Measurements from ENCODE around the gene KCNQ5. TPM values are rescaled to one million over a fixed set of nuclear protein-coding genes. Genes with fewer than 3 reads are reported as not detected.

The KCNQ5 gene
- total RNA-seq, 1 experiment from 2014 or later, result 7.8 TPM

- no peaks in the 10 kb centered on the region for H3K27me3 ChIP-seq
- H3K36me3 ChIP-seq, result no peaks in the 10 kb centered on the region
- no peak for DNase-seq
Measured at GRCh38 chr6:72653026-72653425, 31.2 kb downstream of the KCNQ5 start.

DNA sequence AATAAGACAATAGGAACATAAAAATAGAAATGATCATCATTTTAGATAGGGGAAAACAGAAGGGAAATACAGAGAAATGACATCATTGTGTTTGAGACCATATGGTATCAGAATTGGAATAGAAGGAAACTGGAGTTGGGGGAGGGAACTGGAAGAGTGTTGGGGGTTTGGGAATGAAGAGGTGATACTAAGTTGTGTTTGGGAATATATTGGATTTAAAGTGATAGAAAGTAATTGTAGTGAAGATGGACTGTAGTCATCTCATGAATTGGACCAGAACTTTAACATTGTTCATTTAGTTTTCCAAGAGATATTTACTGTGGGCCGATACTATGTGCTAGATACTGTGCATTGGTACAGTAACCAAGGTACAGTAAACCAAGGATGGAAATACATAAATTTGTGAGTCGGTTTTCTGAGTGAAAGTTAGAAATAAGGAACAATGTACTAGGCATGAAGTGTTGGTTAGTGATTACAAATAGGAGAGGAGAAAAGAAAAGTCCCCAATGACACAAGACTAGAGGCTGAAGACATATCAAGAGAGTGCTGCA is 32.3 kb downstream of the KCNQ5 start:
- Histone ChIP-seq H3K9me3 (no peaks in the 10 kb centered on the region), H3K36me3 (no peaks in the 10 kb centered on the region), H3K27me3 (no peaks in the 10 kb centered on the region), H3K4me3 (no peak overlapping the region)
- DNase-seq, result no peak

More at GRCh38 chr6:72653026-72653425, 31.2 kb downstream of the KCNQ5 start:
- H3K4me3 ChIP-seq, result no peak overlapping the region
- H3K9me3 ChIP-seq, result no peaks in the 10 kb centered on the region

- no peak for DNase-seq
- Histone ChIP-seq H3K36me3 (no peaks in the 10 kb centered on the region), H3K4me3 (no peak overlapping the region), H3K27me3 (no peaks in the 10 kb centered on the region), H3K9me3 (no peaks in the 10 kb centered on the region)
Measured at GRCh38 chr6:72657407-72658197, 35.7 kb downstream of the KCNQ5 start.

GRCh38 chr6:72659754-72660153 is 37.9 kb downstream of the KCNQ5 start:
- no peaks in the 10 kb centered on the region for H3K27me3 ChIP-seq
- no peak for DNase-seq
- H3K36me3 ChIP-seq, result no peaks in the 10 kb centered on the region
- no peak overlapping the region for H3K4me3 ChIP-seq
- no peaks in the 10 kb centered on the region for H3K9me3 ChIP-seq

DNA sequence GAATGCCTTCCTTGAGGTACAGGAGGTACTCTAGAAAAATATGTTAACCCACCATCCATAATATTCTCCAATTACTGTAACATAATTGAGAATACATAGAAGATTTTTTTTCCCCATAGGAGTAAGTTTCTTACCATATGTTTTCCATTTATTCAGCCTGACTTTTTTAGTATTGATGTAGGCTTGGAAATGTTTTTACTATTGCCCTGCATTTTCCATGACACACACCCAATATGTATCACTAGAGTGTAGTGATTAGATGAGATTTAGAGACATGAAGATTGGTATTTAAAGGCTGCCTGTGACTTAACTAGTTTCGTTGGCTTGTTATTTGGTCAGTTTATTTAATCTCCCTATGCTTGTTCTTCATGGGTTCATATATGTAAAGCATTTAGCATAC is 39.5 kb downstream of the KCNQ5 start:
- Histone ChIP-seq H3K27me3 (no peaks in the 10 kb centered on the region), H3K9me3 (no peaks in the 10 kb centered on the region), H3K36me3 (no peaks in the 10 kb centered on the region), H3K4me3 (no peak overlapping the region)
- DNase-seq, result no peak

GRCh38 chr6:72665599-72665998 is 43.7 kb downstream of the KCNQ5 start:
- no peak for DNase-seq
- Histone ChIP-seq H3K27me3 (no peaks in the 10 kb centered on the region), H3K4me3 (no peak overlapping the region)

GRCh38 chr6:72669324-72669723 is 47.5 kb downstream of the KCNQ5 start:
- DNase-seq, result no peak
- Histone ChIP-seq H3K36me3 (no peaks in the 10 kb centered on the region), H3K9me3 (no peaks in the 10 kb centered on the region), H3K27me3 (no peaks in the 10 kb centered on the region), H3K4me3 (no peak overlapping the region)

More at GRCh38 chr6:72665599-72665998, 43.7 kb downstream of the KCNQ5 start:
- no peaks in the 10 kb centered on the region for H3K9me3 ChIP-seq
- H3K36me3 ChIP-seq, result no peaks in the 10 kb centered on the region

DNA sequence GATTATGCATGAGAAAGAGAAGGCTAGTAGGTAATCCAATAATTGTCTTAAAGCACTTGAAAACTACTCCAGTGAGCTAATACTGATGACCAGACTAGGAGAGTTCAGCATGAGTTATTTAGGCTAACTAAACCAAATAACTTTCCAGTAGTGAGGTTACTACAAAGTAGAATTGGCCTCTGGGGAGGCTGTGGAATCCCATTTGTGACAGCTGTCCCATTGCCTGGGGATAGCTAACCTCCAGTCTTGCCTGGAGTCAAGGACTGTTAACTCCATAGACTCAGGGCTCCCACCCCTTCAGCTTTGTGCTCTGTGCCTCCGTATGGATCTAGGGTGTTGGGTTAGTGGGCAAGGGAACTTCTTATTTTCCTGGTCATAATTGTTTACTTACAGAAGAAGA is 51.0 kb downstream of the KCNQ5 start:
- Histone ChIP-seq H3K9me3 (no peaks in the 10 kb centered on the region), H3K4me3 (no peak overlapping the region), H3K27me3 (no peaks in the 10 kb centered on the region), H3K36me3 (no peaks in the 10 kb centered on the region; the same call in 1 of the 2 replicates)
- no peak for DNase-seq

DNA sequence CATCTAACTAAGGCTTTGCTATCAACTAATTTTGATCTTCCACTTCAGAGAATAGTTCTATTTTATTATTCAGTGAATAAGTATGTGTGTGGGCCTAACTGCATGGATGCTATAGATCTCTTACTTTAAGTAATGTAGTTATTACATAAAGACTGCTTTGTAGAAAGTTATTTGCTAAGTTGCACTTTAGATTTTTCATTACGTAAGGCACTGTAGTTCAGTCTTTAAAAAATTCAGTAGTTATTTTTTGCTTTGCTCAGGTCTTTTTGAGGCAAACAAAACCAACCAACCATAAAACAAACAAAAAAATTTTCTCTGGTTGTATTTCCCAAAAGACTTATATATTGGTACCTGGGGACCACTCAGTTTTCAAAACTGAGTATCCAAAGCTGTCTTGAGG is 53.0 kb downstream of the KCNQ5 start:
- no peaks in the 10 kb centered on the region for H3K9me3 ChIP-seq
- no peak for DNase-seq
- peaks cover 3% of the 10 kb centered on the region; the same call in 1 of the 2 replicates for H3K36me3 ChIP-seq
- H3K27me3 ChIP-seq, result no peaks in the 10 kb centered on the region
- H3K4me3 ChIP-seq, result no peak overlapping the region

- H3K4me3 ChIP-seq, result no peak overlapping the region
- no peaks in the 10 kb centered on the region for H3K9me3 ChIP-seq
- no peaks in the 10 kb centered on the region for H3K27me3 ChIP-seq
- H3K36me3 ChIP-seq, result peaks cover 3% of the 10 kb centered on the region; the same call in 1 of the 2 replicates
- no peak for DNase-seq
Measured at GRCh38 chr6:72675396-72675795, 53.5 kb downstream of the KCNQ5 start.

GRCh38 chr6:72676995-72677394 is 55.1 kb downstream of the KCNQ5 start:
- peaks cover 3% of the 10 kb centered on the region; the same call in 1 of the 2 replicates for H3K36me3 ChIP-seq
- H3K4me3 ChIP-seq, result no peak overlapping the region
- no peaks in the 10 kb centered on the region for H3K27me3 ChIP-seq
- H3K9me3 ChIP-seq, result no peaks in the 10 kb centered on the region
- DNase-seq, result no peak

DNA sequence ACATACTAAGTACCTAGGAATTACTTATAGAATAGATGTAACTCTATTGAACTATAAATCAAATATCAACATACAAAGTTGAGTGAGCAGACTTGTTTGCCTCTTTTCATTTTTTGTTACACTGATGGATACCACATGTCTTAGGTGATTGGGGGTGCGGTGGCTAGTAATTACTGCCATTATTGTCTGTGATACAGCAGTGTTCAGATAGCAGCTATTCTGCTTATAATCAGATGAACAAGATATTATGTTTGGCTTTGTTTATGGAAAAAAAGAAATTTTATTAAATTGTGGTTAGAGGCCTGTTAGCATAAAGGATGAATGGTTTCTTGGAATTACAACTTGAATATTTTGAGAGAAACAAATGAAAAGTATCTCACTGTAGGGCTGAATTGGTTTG is 55.9 kb downstream of the KCNQ5 start:
- DNase-seq, result no peak

GRCh38 chr6:72683797-72684196 is 61.9 kb downstream of the KCNQ5 start:
- no peak overlapping the region for H3K4me3 ChIP-seq
- no peak for DNase-seq
- H3K9me3 ChIP-seq, result no peaks in the 10 kb centered on the region
- peaks cover 7% of the 10 kb centered on the region; the same call in 1 of the 2 replicates for H3K36me3 ChIP-seq
- no peaks in the 10 kb centered on the region for H3K27me3 ChIP-seq

More for the DNA sequence above, 55.9 kb downstream of the KCNQ5 start:
- no peaks in the 10 kb centered on the region for H3K9me3 ChIP-seq
- H3K4me3 ChIP-seq, result no peak overlapping the region
- H3K36me3 ChIP-seq, result peaks cover 3% of the 10 kb centered on the region; the same call in 1 of the 2 replicates
- H3K27me3 ChIP-seq, result no peaks in the 10 kb centered on the region

DNA sequence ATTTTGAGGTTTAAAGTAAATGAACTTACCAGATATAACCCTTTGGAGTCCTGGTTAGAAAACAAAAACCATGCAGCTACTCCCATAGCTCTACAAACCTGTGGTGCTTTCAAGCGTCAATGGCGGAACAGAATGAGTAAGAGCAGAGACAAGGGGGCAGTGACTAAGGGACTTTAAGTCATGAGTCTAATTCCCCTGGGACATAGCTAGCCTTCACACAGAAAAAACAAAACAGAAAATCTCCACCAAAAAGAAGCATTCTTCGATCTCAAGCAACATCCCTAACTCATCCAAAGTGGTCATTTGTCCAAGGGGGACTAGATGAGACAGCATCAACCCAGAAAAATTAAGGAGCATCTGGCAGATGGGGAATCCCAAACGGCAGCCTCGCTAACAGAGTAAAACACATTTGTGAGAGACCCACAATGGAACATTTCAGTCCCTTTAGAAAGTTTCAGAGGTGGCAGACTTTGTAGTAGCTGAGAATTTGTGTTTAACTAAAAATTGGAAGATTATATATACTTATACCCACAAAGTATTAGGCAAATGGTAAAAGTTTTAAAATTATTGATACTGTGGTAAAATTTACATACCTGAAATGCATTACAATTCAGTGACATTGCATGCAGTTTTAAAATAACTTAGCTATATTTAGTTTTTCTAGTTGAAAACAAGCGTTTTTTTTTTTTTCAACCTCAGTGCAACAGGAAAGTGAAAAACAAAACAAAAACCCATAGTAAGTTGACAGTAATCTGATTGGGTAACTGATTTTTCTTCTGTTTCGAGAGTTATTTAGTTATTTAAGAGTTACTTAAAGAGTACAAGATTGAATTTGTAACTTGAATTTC is 67.5 kb downstream of the KCNQ5 start:
- no peaks in the 10 kb centered on the region for H3K27me3 ChIP-seq
- DNase-seq, result no peak
- H3K36me3 ChIP-seq, result 0 out of 2 replicates have a peak, but pooled peaks cover 4% of the 10 kb centered on the region
- no peak overlapping the region for H3K4me3 ChIP-seq
- no peaks in the 10 kb centered on the region for H3K9me3 ChIP-seq

GRCh38 chr6:72691249-72691648 is 69.4 kb downstream of the KCNQ5 start:
- H3K9me3 ChIP-seq, result no peaks in the 10 kb centered on the region
- no peaks in the 10 kb centered on the region for H3K27me3 ChIP-seq
- H3K4me3 ChIP-seq, result no peak overlapping the region
- DNase-seq, result no peak
- 0 out of 2 replicates have a peak, but pooled peaks cover 4% of the 10 kb centered on the region for H3K36me3 ChIP-seq

DNA sequence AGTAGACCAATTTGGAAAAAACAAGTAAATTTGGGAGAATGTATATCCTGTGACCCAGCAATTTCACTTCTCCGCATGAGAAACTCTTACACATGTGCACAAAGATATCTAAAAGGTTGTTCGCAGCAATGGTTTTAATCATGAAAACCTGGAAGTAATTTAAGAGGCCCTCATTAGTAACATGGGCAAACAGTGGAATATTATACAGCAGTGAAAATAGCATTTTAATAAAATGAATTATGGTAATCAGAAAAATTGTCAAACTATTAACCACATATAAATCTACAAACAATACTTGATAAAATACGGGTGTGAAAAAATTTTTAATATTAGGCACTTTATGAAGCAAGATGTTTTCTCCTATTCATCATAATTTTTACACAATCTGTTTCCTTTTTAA is 74.2 kb downstream of the KCNQ5 start:
- Histone ChIP-seq H3K4me3 (no peak overlapping the region), H3K9me3 (no peaks in the 10 kb centered on the region), H3K36me3 (no peaks in the 10 kb centered on the region), H3K27me3 (no peaks in the 10 kb centered on the region)
- no peak for DNase-seq

DNA sequence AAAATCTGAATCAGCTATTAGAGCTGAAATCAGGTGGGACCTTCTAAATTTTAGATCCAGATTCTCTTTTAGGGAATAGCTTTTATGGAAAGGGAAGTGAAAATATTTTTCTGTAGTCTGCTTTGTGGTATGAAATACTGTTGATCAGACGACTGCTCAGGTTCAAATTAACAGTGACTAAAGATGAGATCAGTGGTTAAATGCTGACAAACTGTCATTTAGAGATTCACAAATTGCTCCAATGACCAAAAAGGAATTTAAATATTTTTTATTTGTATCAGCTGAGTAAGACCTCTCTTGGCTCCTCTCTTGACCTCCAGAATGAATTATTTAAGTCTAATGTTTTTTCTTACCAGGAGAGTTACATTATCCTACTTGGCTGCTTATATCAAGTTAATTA is 77.3 kb downstream of the KCNQ5 start:
- Histone ChIP-seq H3K27me3 (no peaks in the 10 kb centered on the region), H3K36me3 (no peaks in the 10 kb centered on the region), H3K9me3 (no peaks in the 10 kb centered on the region), H3K4me3 (no peak overlapping the region)
- no peak for DNase-seq
